ENCODE measurements around the gene PURA. TPM values are rescaled to one million over a fixed set of nuclear protein-coding genes. Genes with fewer than 3 reads are reported as not detected.

The PURA gene
- total and polyA plus RNA-seq, 2 of the 13 experiments (the other 11 are each of a cell fraction or from before 2014, with no cell fraction given) = 2.0 to 5.0 TPM

DNA sequence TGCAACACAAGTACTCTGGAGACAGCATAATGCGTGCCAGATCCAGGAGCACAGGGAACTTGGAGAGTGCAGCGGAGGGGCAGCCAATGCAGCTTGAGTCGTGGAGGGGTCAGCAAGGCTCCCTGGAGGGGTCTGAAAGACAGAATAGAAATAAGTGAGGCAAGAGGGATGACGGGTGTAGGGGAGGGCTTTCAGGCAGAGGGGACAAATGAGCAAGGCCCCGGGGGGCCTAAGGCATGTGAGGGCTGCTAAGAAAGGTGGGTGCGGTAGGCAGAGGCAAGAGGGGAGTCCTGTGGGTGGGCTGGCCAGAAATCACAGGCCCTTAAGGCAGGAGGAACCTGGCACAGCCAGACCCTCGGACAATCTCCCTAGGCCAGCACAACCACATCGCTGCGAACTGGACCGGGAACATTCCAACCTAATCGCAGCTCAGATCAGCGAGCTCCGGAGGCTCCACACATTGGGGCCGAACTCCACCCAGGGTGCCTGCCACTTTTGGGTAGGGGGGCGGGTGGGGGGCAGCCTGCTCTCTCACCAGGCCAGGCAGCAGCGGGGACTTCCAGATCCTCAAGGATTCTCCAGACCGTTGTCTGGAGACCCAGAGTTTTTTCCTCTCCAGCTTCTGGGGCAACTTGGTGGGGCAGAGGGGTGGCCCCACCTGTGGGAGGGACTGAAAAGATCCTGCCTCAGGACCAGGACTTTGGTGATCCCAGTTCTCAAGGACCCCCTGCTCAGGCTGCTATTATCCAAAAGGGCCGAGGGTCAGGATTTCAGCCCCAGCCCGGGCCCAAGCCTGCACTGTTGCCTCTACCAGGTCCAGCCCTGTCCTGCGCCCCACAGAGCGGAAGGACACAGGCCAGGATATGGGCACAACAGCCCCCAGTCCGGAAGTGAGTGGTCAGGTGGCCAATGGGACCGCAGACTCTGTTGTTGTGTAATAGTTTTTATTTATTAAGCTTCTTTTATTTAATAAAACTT, 38.4 kb downstream of the PURA start:
- POLR2A ChIA-PET = no interaction called here
- ATAC-seq (no peak), FAIRE-seq (no peak), DNase-seq (ENCODE audit: low spot score) (no peak)
- no peaks in the 10 kb centered on the region for H3K9me3 ChIP-seq (ENCODE audit: low read length)
- H3K27me3 ChIP-seq (ENCODE audit: control insufficient read depth in 1 of 2, insufficient read depth in 2 of 2, low read length in 2 of 2) = no peaks in the 10 kb centered on the region; a peak in 1 of 5 replicates
- 75% methylated on average over 21 of the region's 23 CpGs for WGBS (ENCODE audit: low lambda C conversion rate)
- H3K79me2 ChIP-seq (ENCODE audit: insufficient read depth, low read length) = no peaks in the 10 kb centered on the region
- H4K20me1 ChIP-seq (ENCODE audit: insufficient read depth, low read length) = peaks cover 3% of the 10 kb centered on the region
- no peak overlapping the region for H3K27ac ChIP-seq (ENCODE audit: extremely low read length, insufficient read depth, low read length)
- no peak overlapping the region for H3K4me3 ChIP-seq (replicated peaks in 1 of 3; ENCODE audit: insufficient read depth in 1 of 3, low read depth in 2 of 3, low read length in 3 of 3)
- CTCF ChIA-PET (ENCODE audit: low intra/inter-chr PET ratio, low total read pairs) = no interaction called here
- in situ Hi-C loops (cut with HindIII; ENCODE audit: extremely low pct_ligation_motif_present, low pct_unique_long_range_greater_than_20kb) = no loop called here
- intact Hi-C loops (cut with micrococcal nuclease; ENCODE audit: unreplicated experiment) = no loop called here
- no peak overlapping the region for H2AFZ ChIP-seq (ENCODE audit: low read length)
- H3K9ac ChIP-seq (ENCODE audit: insufficient read depth, low read depth, low read length) = no peak overlapping the region
- no peak overlapping the region for H3K4me2 ChIP-seq (ENCODE audit: low read depth, low read length)
- TF ChIP-seq SP5 (CRISPR knock-in tag; IDR thresholded peaks at IDR 0.05; ENCODE audit: borderline replicate concordance, low read depth) = no peak
- no peak for TF ChIP-seq ZNF7 (CRISPR knock-in tag; IDR thresholded peaks at IDR 0.05)
- no TSS peak for BruUV-seq (replicated peaks)
- H3K36me3 ChIP-seq (replicated peaks in 1 of 2; ENCODE audit: control insufficient read depth in 1 of 2, insufficient read depth in 2 of 2, low read length in 2 of 2) = no peaks in the 10 kb centered on the region
- H3K4me1 ChIP-seq (ENCODE audit: insufficient read depth, low read length) = peaks cover 28% of the 10 kb centered on the region

DNA sequence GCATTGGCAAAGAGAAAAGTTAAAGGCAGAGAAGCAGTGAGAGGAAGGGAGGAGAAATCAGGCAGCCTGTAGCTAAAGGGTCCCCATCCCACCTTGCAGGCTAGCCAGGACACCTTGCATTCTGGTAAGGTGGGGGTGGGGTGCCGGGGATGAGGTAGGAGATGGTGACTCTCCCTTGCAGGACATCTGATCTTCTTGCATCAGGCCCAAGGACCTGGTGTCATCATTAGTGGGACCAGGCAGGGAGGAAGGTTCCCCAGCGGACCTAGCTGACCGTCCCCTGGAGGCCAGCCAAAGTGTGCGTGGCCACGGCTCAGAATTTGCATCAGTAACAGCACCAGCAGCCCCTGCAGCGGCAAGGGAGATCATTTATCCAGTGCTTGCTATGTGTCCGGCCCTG, 39.3 kb downstream of the PURA start:
- WGBS (ENCODE audit: low lambda C conversion rate) = 68% methylated on average over 6 of the region's 7 CpGs

More for the DNA sequence above, 39.3 kb downstream of the PURA start:
- ChIA-PET POLR2A (no interaction called here), CTCF (ENCODE audit: low intra/inter-chr PET ratio, low total read pairs) (no interaction called here)
- no peaks in the 10 kb centered on the region; a peak in 1 of 5 replicates for H3K27me3 ChIP-seq (ENCODE audit: control insufficient read depth in 1 of 2, insufficient read depth in 2 of 2, low read length in 2 of 2)
- H4K20me1 ChIP-seq (ENCODE audit: insufficient read depth, low read length) = peaks cover 3% of the 10 kb centered on the region
- DNase-seq (ENCODE audit: low spot score) (no peak), FAIRE-seq (no peak), ATAC-seq (no peak)
- no peak overlapping the region for H3K27ac ChIP-seq (ENCODE audit: extremely low read length, insufficient read depth, low read length)
- in situ Hi-C loops (cut with HindIII; ENCODE audit: extremely low pct_ligation_motif_present, low pct_unique_long_range_greater_than_20kb) (no loop called here), intact Hi-C loops (cut with micrococcal nuclease; ENCODE audit: unreplicated experiment) (no loop called here)
- TF ChIP-seq ZFP36 (IDR thresholded peaks at IDR 0.05; ENCODE audit: borderline replicate concordance, low read depth, low read length, partially characterized antibody) (no peak), SRSF9 (IDR thresholded peaks at IDR 0.05; ENCODE audit: borderline replicate concordance, insufficient read depth, low read depth, low read length, poor library complexity, severe bottlenecking) (no peak), ZNF331 (CRISPR knock-in tag; IDR thresholded peaks at IDR 0.05) (no peak), MEIS1 (CRISPR knock-in tag; IDR thresholded peaks at IDR 0.05; ENCODE audit: borderline replicate concordance) (no peak), ATM (IDR thresholded peaks at IDR 0.05; ENCODE audit: borderline replicate concordance) (no peak), ZNF34 (CRISPR knock-in tag; IDR thresholded peaks at IDR 0.05; ENCODE audit: borderline replicate concordance) (no peak)
- H3K9ac ChIP-seq (ENCODE audit: insufficient read depth, low read depth, low read length) = no peak overlapping the region
- H2AFZ ChIP-seq (ENCODE audit: low read length) = no peak overlapping the region
- no TSS peak for BruUV-seq (replicated peaks)
- H3K4me1 ChIP-seq (ENCODE audit: insufficient read depth, low read length) = peaks cover 28% of the 10 kb centered on the region
- H3K79me2 ChIP-seq (ENCODE audit: insufficient read depth, low read length) = no peaks in the 10 kb centered on the region
- no peak overlapping the region for H3K4me3 ChIP-seq (replicated peaks in 1 of 3; ENCODE audit: insufficient read depth in 1 of 3, low read depth in 2 of 3, low read length in 3 of 3)
- H3K4me2 ChIP-seq (ENCODE audit: low read depth, low read length) = no peak overlapping the region
- H3K36me3 ChIP-seq (replicated peaks in 1 of 2; ENCODE audit: control insufficient read depth in 1 of 2, insufficient read depth in 2 of 2, low read length in 2 of 2) = no peaks in the 10 kb centered on the region
- H3K9me3 ChIP-seq (ENCODE audit: low read length) = no peaks in the 10 kb centered on the region
